NCI-H69 (cell line): ENCODE data around the gene FRMD4A.

ENCODE experiments used
- DNase-seq: peaks from one replicate; lab custom pipeline; 2025; lab: John Stamatoyannopoulos, UW

FRMD4A gene

DNA sequence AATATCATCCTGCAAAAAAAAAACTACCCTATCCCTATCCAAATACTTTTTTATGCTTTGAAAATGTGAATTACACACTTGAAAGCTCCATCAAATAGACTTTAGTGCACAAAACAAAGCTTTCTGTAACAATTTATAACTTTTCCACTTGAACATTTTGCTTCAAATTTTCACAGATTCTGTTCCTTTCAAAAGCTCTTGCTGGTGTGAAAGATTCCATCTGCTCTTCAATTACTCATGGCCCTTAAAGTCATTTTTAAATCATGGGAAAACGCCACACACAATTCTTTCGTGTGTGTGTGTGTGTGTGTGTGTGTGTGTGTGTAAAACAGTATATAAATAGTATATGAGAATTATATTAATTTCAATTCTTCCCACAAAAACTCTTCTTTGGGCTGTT is 576.4 kb downstream of the FRMD4A start:
- DNase-seq: no peak

DNA sequence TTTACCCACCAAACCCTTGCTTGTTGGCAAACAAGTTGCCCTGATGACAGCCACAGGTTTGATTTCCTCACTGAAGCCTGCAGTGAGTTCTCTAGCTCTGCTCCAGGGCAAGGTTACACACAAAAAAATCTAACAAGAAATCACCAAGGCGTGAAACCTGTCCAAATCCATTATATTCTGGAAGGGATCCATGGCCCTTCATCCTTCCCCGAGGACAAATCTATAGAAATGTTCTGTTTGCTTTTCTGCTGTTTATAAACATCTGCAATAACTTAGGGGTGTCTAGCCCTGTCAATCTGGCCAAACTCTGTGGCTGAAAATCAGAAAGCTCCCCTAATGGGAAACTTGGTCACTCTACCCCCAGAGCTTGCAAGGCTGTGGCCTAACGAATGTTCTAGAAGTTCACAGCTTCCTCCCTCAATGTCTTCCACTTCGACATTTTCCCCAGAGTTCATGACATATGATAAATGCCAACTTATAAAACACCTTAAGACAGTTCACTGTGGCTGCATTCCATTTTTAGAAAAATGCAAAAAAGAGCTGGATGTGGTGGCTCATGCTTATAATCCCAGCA is 579.4 kb downstream of the FRMD4A start:
- DNase-seq: peak; percentile 50

DNA sequence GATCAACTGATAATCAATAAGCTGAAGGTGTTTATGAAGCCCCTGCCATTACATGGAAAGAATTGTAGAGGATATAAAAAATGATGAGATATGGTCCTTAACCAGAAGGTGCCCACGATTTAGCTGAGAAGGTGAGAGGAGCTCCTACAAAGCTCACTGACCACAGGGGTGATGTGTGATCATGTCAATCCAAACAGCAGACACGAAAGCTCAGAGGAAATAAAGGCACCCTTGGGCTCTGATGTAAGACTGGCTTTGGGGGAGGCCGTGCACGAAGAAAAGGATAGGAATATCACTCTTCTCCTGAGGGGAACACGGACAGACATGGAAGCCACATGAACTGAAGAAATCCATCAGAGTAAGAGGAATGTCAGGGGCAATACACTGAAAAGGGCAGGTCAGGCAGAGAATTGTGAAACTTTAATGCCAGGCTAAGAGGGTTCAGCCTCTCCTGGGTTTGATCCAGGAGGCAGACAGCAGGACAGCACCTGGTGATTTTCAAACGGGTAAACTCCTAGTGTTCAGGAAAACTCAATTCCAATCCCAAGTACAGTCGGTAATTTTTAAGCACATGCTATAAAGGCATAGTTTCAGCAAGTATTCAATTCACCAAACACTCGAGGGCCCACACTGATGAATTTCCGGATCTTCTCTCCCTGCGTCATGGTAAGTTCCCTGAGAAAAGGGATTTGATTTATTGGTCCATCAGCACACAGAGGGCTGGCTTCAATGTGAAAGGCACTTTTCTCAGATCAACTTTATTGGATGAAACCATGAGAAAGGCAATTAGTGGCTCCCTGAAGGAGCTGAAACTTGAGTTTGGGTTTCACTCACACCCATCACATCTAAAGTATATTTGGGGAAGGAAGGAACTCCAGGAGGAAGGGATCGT is 580.2 kb downstream of the FRMD4A start:
- DNase-seq: no peak

DNA sequence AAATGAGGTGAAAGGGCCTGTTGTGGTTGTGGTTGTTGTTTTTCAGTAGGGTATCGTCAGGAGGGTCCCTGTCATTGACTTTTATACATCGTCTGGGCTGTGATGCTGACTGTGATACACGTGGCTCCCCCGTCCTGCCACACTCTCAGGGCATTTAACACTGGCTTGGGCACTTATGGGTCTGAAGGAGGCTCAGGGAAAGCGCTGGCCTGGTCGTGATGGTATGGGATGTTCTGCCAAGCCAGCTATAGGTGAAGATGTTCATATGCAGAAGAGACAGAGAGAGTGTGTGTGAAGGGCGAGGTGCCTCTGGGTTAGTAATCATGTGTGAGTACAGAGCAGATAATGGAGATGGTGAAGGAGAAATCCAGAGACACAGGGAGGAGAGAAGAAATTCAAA is 585.5 kb downstream of the FRMD4A start:
- DNase-seq: no peak

DNA sequence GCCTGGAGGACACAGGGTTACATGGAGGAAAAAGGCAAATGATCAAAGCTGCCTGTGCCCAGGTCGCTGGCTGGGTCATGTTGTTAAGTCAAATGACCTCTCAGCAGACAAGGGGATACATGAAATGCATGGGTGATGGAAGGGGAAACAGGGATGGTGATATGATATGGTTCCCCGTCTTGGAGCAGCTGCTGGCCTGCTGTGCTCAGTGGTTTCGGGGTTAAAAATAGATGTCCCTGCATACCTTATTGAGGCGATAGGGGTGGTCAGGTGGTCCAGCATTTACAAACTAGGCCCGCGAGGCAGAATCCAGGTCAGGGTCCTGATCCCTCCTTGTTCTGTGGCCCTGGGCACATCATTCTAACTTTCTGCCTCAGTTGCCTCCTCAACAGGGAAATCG is 586.8 kb downstream of the FRMD4A start:
- no peak for DNase-seq

DNA sequence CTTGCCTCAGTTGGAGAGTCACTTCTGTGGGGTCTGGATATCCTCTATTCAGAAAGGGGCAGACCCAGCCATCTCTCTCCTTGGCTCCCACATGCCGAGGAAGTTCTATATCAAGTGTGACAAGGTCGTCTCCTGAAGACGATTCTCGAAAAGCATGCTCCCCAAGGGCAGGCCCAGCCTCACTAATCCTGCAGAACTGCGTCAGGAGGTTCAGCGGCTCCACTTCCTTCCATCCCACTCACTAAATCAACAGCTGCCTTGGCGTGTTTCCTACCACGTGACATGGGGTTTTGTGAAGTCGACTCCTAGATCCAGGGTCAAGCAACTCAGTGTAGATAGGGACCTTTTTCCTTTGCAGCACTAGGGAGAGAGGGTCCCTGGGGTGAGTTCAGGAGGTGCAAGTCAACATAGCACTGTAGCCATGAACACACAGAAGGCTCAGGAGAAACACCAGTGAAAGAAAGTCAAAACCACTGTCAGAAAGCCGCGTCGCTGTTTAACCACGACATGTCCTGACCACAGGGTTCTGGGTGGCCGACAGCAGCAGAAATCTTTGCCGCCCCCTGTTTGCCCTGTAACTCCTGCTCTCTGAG is 587.5 kb downstream of the FRMD4A start:
- DNase-seq: no peak

DNA sequence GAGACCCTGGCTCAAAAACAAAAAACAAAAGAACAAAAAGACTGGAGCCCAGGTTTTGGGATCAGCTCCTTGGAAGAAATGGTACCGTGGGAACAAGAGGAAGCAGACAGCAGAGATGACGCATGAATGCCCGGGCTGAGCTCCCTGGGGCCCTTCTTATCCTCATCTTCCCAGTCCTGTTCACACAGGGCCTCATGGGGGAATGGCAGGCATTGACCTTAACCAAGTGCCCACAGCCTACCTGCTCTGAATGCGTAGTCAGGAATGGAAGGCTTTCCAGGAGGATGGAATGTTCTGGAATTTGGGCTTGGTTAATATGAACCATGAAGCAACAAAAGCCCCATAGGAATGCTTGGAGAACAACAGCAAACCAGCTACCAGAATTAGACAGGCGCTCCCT is 589.3 kb downstream of the FRMD4A start:
- DNase-seq: no peak

DNA sequence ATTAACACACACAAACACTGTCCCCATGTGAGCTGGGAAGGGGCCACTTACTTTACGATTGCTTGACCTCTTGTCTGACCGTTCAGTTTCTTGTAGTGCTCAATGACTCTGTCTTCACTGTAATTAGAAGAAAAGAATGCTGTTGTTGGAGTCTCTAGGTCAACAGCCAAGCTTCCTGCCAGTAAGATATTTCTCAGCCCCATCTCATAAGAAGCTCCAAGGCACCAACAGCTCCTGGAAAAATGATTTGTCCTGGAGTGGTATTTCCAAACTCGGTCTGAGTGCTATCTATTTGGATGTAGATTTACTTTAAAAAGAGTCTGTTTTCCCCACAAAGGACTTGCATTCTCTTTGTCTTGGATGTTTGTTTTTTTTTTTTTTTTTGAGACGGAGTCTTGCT is 590.3 kb downstream of the FRMD4A start:
- no peak for DNase-seq

DNA sequence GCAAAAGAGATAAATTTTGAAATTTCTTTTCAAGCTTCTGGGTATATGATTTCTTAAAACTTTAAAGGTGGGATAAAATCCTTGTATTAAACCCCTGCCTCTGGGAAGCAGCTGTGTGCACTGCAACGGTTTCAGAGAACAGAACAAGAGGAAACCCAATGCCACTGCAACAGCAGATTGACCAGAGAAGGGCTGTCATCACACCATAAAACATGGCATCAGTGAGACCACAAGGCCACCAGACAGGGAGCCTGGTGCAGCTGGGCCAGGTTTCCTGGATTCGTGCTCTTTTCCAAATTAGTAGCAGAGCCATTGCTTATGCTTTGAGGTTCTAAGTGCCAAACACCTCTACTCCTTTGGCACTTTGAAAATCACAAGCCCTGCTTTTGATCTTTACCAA is 591.5 kb downstream of the FRMD4A start:
- DNase-seq: no peak

DNA sequence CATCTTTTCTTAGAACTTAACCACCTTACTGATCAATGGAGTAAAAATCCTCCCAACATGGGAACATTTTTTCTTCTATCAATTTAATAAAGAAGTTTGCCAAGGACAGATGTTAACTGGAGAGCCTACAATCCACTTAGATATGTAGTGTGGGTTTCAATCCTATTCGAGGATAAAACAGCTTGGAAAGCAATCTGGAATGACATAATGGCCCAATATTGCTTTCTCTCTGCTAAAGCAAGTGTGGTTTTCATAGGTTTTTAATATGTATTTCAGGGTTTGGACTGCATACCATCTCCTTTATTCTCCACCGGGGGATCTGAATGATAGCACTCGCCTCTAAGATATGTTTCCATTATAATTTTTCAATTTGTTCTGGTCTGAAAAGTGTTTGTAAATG is 594.2 kb downstream of the FRMD4A start:
- no peak for DNase-seq

DNA sequence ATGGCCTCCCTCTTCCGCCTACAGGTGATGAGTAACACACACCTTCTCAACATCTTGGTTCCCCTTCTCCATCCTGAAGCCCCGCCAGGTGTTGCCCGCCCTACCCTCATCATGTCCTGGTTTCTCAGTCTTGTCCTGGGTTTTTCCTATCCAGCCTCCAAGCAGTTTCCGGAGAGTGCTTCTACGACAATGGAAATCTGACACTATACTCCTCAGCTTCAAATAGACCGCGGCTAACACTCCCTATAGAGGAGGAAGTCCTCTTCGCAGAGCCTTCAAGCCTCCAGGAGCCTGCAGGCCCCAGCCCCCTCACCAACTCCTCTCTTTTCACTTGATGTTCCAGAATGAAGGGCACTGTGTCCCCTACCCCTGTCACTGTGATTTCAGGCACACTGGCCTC is 596.6 kb downstream of the FRMD4A start:
- DNase-seq: no peak

DNA sequence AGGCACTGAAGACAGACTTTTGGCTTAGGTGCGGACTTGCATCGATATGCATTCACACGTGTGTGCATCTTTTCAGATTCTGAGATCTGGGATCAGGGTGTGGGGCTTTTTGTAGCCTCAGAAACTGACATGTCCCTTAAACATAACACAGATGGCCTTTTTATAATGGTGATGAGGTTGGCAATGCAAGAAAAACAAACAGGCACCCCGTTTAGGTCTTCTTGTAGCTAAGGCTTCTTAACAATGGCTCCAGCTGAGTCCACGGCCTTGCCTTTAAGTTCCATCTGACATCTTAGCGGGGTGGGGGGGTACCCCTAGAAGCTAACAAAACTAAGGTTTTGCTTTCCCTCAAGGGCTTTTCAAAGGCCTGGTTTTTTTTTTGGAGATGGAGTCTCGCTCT is 597.7 kb downstream of the FRMD4A start:
- DNase-seq: no peak

DNA sequence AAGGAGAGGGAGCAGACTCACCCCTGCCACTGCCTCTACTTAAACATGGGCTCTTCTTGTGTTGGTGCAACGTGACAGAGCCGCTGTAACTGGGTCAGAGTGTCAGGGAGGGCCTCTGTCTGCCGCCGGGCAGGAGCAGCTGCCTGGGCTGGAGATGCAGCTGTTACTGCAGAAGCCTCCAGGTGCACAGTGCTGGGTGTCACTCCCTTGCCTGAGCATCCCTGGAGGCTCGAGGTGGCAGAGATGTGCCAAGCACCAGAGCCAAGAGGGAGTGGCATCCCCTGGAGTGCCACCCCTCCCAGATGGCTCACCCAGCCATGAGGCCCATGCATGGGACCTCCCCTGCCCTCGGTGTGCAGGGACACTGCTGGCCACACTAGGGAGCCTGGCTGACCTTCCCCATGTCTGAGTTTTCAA is 598.3 kb downstream of the FRMD4A start:
- DNase-seq: no peak

DNA sequence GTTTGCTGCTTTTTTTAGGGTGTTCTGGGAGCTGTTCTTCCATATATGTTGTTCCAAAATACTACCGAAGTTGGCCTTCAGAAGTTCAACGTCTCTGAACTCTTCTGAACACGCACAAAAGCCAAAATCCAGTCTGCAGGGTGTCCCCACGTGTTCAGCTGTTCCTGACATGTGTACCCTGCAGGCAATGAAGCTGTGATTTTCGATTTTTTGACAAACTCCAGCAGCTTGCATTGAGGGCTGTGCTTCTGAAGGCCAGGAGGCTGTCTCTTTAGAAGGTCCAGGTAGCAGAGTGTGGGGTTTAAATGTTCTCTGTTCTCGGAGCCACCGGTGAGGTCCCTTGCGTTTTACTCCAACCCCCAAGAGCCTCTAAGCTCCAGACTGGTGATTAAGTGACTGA is 598.9 kb downstream of the FRMD4A start:
- DNase-seq: no peak

DNA sequence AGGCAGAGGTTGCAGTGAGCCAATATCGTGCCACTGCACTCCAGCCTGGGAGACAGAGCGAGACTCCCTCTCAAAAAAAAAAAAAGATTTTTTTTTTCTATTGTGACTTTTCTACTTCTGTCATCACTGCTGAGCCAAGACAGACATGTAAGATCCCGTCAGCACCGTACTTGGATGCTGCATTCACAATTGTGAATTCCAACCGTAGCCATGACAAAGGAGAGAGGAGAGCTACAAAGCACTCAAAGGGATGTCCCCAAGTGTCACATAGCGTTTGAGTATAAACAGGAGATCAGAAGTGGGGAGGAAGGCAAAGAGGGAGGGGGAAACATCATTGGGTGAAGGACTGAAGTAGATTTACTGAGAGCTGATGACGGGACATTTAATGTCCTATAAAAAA is 599.8 kb downstream of the FRMD4A start:
- no peak for DNase-seq

DNA sequence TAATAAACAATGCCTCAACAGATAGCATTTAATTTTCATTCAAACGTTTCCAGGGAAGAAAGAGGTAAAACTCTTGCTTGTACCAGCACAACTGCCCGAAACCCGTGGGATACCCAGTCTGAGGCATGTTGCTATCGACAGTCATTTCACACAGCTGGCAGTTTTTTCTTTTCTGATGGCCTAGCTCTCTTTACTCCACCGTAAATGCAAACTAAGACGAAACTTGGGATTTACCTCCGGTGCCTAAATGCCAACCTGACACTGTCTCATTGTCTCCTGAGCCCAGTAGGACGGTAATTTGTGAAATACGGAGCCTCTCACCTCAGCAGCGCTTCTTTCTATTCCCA is 600.4 kb downstream of the FRMD4A start:
- no peak for DNase-seq

DNA sequence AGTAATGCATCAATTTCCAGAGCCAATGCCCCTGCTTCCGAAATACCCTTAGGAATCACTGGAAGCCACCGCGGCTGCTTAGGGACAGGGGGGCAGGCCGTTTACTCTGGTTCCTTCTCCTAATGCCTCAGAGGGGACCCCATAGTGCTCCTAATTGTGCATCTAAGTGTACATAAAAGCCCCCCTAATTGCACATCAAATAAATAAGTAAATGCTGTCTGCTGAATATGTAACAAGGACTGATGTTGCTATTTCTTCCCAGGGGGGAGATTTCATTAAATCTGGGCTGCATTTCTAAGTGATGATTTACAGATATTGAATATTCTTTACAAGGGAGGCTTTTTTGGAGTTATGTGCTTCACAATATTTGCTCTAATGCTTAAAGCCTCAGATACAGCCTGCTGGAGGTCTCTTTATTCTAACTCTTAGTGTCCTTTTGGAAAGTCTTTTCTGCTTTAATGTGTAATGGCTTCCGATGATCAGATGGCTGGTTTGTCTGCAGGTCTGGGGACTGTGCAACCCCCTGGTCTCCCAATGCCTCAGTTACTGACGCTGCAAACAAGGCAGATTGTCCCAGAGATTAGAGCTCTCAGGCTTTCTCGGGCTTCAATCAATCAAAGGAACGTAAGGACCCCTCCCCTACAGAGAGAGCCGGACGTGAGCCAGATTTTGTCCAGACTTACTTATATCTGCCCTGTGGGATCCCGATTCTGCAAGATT is 601.0 kb downstream of the FRMD4A start:
- DNase-seq: no peak

DNA sequence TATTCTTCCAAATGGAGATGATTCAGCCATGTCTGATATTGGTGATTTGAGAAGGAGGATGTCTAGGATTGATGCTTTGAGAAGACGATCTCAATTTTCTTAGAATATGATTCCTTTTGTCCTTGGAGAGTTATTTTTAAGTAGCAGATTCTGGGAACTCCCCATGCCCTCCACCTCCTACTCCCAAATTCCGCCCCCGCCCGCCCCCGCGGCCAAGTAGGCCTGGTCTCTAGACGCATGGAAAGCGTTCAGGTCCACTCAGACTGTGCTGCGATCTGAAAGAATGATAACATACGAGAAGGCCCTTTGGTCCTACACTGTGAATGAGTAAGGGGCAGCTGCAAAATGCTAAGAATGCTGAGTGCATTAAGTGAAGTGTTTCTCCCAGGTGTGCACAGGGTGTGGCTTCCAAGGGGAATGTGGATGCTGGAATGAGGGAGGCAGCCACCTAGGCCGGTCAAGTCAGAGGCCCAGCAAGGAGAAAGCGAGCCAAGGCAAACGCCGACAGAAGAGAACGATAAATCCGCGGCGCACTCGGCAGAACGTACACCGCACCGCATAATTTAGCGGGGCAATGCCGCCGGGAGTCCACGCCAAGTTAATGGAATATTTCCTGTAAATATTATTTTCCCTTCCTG is 601.7 kb downstream of the FRMD4A start:
- no peak for DNase-seq

DNA sequence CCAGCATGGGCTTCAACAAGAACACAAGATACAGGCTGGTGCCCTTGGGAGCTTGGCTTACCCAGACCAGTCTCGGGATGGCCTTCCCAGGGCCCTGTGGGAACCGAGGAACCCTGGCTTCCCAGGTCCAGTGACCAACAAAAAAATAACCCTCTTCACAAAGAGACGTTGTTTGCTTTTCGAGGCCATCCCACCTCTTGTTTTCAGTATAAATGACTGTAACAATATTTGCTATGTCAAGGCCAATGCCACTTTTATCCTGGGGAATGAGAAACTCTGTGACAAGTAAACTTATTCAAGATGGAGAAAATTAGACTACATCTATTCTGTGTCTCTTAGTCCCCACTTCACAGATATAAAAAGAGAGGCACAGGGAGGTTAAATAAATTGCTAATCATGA is 605.1 kb downstream of the FRMD4A start:
- DNase-seq: no peak

DNA sequence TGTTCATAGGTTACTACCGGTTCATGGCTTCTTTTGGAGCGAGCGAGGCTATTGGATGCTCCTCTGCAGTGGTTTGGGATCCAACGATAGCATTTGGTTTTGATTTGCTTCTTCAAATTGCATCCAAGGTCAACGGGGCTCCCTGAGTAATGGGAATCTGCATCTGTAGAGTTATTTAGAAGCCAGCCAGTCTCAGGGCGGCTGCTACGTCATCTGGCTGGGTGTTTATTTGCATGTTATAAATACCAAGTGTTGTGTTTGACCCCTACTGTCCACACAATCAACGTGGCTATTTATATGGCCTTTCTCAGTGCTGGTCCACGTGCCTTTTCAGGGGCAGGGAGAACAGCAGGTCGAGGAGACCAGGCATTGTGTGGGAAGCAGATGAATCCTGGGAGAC is 606.2 kb downstream of the FRMD4A start:
- no peak for DNase-seq

DNA sequence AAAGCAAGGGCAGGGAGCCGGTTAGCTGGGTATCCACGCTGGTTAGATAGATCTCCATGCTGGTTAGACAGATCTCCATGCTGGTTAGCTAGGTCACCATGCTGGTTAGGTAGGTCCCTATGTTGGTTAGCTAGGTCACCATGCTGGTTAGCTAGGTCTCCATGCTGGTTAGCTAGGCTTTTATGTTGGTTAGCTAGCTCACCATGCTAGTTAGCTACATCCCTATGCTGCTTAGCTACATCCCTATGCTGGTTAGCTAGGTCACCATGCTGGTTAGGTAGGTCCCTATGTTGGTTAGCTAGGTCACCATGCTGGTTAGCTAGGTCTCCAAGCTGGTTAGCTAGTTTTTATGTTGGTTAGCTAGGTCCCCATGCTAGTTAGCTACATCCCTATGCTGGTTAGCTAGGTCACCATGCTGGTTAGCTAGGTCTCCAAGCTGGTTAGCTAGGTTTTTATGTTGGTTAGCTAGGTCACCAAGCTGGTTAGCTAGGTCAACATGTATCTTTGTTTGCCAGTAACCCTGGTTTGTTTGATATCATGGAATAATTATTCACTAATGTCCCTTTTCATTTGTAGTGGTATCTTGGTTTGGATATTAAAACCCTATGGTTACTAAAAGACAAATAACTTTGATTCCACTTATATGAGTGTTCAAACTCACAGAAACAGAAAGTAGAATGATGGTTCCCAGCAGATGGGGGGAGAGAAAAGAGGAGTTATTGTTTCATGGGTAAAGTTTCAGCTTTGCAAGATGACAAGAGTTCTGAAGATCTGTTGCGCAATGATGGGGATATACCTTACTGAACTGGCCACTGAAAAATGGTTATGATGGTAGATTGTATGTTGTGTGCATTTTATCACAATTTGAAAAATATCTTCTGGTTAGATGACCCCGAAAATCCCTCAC is 607.7 kb downstream of the FRMD4A start:
- no peak for DNase-seq
